Vagina (tissue), 2 donors: ENCODE results near the gene PPP4C. TPM values are rescaled to one million over a fixed set of nuclear protein-coding genes. Genes with fewer than 3 reads are reported as not detected.

ENCODE experiments used
- DNase-seq, 2 donors: peaks; one replicate each; pipeline ENCODE4 v3.0.0-alpha.2; 2017; ENCODE audit errors: extremely low spot score in 2 of 2
- H3K27ac ChIP-seq: fragments of 200-600 bp; sonication (generic); one replicate; pipeline ENCODE4 v1.5.1; 2019
- H3K27me3 ChIP-seq: fragments of 200-600 bp; sonication (generic); one replicate; pipeline ENCODE4 v1.5.1; 2019
- H3K36me3 ChIP-seq, 2 donors: fragments of 200-600 bp; sonication (generic); one replicate each; pipeline ENCODE4 v1.5.1; 2017 to 2019
- H3K4me1 ChIP-seq: fragments of 200-600 bp; sonication (generic); one replicate; pipeline ENCODE4 v1.5.1; 2019
- H3K4me3 ChIP-seq, 2 donors: fragments of 200-600 bp; sonication (generic); 1 replicate in 1 of 2; 2 replicates in 1 of 2; pipeline ENCODE4 v1.5.1; 2016 to 2019
- H3K9me3 ChIP-seq: fragments of 200-600 bp; sonication (generic); one replicate; pipeline ENCODE4 v1.5.1; 2019
- POLR2A ChIP-seq, 2 donors: fragments of 450-650 bp; IDR thresholded peaks; one replicate each; pipeline ENCODE4 v1.6.1; 2017; ENCODE audit warnings: antibody characterized with exemption in 2 of 2, mild to moderate bottlenecking in 2 of 2, moderate library complexity in 2 of 2
- POLR2AphosphoS5 ChIP-seq, 2 donors: sonication (generic); formaldehyde crosslinking; IDR thresholded peaks; one replicate each; pipeline ENCODE4 v1.9.0; 2017; ENCODE audit warnings: antibody characterized with exemption in 2 of 2, mild to moderate bottlenecking in 2 of 2, low read depth in 1 of 2; ENCODE audit not compliant: insufficient read depth in 1 of 2
- intact Hi-C: fragments of 100-400 bp; cut with DNase I; formaldehyde crosslinking; loops from one replicate; pipeline ENCODE4 v1.15.1; 2023
- total RNA-seq: library from RNA; depleted of rRNA; stranded (reverse); fragments of >200 nt; gene quantifications from one replicate; pipeline ENCODE4 v1.2.3, GENCODE V29; 2016
- TF ChIP-seq, protein P1 (sequence below), 3 experiments: fragments of 450-650 bp in 2 of 3; fragments of 200-600 bp in 1 of 3; sonication (generic) in 1 of 3; IDR thresholded peaks; one replicate each; pipeline ENCODE4 v1.5.1; 2017 to 2019; ENCODE audit warnings: antibody characterized with exemption in 3 of 3, mild to moderate bottlenecking in 2 of 3, moderate library complexity in 2 of 3

The PPP4C gene
- total RNA-seq, 1 donor from 2014 or later = 60.4 TPM

DNA sequence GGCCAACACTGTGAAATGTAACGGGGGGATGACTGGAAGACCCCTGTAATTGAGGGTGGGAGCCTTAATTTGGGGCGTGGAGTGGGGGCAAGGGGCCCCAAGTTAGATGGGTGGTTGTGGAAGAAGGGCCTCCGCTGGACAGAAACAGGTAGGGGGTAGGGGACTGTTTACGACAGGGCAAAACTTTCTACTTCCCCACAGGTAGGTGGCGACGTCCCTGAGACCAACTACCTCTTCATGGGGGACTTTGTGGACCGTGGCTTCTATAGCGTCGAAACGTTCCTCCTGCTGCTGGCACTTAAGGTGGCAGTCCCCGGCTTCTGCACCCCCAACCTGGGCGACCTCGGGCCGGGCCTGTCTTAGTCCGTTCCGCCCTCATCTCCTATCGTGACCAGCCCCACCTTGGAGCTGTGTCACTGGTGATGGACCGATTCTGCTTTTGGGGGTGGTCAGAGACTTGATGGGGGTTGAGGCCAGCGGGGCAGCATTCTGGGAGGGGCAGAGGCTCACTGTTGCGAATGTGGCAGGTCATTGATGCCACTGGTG is 6.8 kb downstream of the PPP4C start:
- Histone ChIP-seq H3K9me3 (no peaks in the 10 kb centered on the region), H3K4me3 (no peak overlapping the region), H3K27ac (no peak overlapping the region), H3K36me3 (peaks cover 3 to 57% of the 10 kb centered on the region in 2 donors), H3K27me3 (no peaks in the 10 kb centered on the region), H3K4me1 (peaks cover 14% of the 10 kb centered on the region)
- intact Hi-C loops = no loop called here
- TF ChIP-seq POLR2A (IDR thresholded peaks at IDR 0.05) (no peak), POLR2AphosphoS5 (IDR thresholded peaks at IDR 0.05; ENCODE audit: insufficient read depth in 1 of 2, low read depth in 1 of 2) (no peak)
- TF ChIP-seq, protein P1, sequence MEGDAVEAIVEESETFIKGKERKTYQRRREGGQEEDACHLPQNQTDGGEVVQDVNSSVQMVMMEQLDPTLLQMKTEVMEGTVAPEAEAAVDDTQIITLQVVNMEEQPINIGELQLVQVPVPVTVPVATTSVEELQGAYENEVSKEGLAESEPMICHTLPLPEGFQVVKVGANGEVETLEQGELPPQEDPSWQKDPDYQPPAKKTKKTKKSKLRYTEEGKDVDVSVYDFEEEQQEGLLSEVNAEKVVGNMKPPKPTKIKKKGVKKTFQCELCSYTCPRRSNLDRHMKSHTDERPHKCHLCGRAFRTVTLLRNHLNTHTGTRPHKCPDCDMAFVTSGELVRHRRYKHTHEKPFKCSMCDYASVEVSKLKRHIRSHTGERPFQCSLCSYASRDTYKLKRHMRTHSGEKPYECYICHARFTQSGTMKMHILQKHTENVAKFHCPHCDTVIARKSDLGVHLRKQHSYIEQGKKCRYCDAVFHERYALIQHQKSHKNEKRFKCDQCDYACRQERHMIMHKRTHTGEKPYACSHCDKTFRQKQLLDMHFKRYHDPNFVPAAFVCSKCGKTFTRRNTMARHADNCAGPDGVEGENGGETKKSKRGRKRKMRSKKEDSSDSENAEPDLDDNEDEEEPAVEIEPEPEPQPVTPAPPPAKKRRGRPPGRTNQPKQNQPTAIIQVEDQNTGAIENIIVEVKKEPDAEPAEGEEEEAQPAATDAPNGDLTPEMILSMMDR (IDR thresholded peaks at IDR 0.05) = no peak
- no peak for DNase-seq

DNA sequence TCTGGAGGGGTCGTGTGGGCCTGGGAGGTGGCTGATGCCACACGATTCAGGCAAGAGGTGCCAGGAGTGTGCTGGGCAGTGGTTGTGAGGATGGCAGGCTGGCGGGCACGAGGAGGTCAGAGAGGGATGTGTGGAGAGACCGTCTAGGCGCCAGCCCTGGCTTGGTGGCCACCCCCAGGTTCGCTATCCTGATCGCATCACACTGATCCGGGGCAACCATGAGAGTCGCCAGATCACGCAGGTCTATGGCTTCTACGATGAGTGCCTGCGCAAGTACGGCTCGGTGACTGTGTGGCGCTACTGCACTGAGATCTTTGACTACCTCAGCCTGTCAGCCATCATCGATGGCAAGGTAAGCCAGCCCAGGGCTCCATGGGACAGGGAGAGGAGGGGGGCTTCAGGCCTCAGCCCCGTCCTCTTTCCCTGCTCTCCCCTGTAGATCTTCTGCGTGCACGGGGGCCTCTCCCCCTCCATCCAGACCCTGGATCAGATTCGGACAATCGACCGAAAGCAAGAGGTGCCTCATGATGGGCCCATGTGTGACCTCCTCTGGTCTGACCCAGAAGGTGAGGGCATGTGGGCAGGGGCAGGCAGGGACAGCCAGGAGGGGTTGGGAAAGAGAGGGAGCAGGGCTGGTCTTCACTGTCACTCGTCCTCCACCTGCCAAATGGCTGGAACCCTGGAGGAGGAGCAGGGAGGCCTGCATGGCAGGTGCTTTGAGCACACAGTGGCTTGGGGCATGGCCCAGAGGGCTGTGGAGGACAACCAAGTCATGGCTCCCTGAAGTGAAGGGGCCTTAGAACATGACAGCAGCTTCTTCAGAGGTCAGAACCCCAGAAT is 7.6 kb downstream of the PPP4C start:
- intact Hi-C loops = no loop called here
- DNase-seq = no peak
- H3K36me3 ChIP-seq = peaks cover 3 to 53% of the 10 kb centered on the region in 2 donors

DNA sequence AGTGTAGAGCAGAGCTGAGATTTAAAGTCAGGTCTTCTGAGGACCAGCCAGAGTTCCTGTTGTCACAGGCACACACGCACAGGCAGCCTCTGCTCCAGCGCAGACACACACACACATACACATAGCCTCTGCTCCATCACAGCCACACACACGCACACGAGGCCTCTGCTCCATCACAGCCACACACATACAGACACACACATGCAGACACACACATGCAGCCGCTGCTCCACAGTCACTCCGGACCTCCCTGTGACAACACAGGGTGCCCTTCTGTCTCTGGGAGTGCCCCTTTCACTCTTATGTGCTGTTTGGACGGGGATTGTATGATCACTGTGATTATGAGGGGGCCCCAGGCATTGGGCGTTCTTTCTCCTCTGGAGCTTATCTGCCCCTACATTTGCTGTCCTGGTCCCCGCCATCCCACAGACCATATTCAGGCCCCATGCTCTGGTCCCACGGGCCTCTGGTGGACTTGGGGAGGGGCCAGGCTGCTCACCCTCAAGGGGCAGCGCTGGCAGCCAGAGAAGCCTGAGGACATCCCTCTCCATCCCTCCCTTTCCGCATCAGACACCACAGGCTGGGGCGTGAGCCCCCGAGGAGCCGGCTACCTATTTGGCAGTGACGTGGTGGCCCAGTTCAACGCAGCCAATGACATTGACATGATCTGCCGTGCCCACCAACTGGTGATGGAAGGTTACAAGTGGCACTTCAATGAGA is 8.5 kb downstream of the PPP4C start:
- Histone ChIP-seq H3K27me3 (no peaks in the 10 kb centered on the region), H3K36me3 (peaks cover 3 to 48% of the 10 kb centered on the region in 2 donors), H3K27ac (no peak overlapping the region), H3K4me3 (no peak overlapping the region), H3K4me1 (no peaks in the 10 kb centered on the region), H3K9me3 (no peaks in the 10 kb centered on the region)
- no peak for DNase-seq
- intact Hi-C loops = no loop called here
- TF ChIP-seq, protein P1 (IDR thresholded peaks at IDR 0.05) = no peak
- TF ChIP-seq POLR2AphosphoS5 (IDR thresholded peaks at IDR 0.05; ENCODE audit: insufficient read depth in 1 of 2, low read depth in 1 of 2) (no peak), POLR2A (IDR thresholded peaks at IDR 0.05) (no peak)

More for the DNA sequence above, 7.6 kb downstream of the PPP4C start:
- H3K9me3 ChIP-seq = no peaks in the 10 kb centered on the region
- no peak overlapping the region for H3K4me3 ChIP-seq
- no peak for TF ChIP-seq POLR2A (IDR thresholded peaks at IDR 0.05)
- TF ChIP-seq POLR2AphosphoS5 (IDR thresholded peaks at IDR 0.05; ENCODE audit: insufficient read depth in 1 of 2, low read depth in 1 of 2) = no peak
- TF ChIP-seq, protein P1 (IDR thresholded peaks at IDR 0.05) = no peak
- no peak overlapping the region for H3K27ac ChIP-seq
- H3K27me3 ChIP-seq = no peaks in the 10 kb centered on the region
- peaks cover 6% of the 10 kb centered on the region for H3K4me1 ChIP-seq

DNA sequence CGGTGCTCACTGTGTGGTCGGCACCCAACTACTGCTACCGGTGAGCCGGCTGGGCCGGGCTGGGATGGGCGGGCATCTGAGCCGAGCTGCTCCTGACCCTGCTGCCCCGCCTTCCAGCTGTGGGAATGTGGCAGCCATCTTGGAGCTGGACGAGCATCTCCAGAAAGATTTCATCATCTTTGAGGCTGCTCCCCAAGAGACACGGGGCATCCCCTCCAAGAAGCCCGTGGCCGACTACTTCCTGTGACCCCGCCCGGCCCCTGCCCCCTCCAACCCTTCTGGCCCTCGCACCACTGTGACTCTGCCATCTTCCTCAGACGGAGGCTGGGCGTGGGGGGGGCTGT is 9.0 kb downstream of the PPP4C start:
- H3K27me3 ChIP-seq = no peaks in the 10 kb centered on the region
- H3K4me3 ChIP-seq = no peak overlapping the region
- H3K4me1 ChIP-seq = no peaks in the 10 kb centered on the region
- H3K36me3 ChIP-seq = peaks cover 3 to 48% of the 10 kb centered on the region in 2 donors
- DNase-seq = no peak
- intact Hi-C loops = no loop called here
- H3K27ac ChIP-seq = no peak overlapping the region
- TF ChIP-seq, protein P1 (IDR thresholded peaks at IDR 0.05) = no peak
- no peak for TF ChIP-seq POLR2A (IDR thresholded peaks at IDR 0.05)
- TF ChIP-seq POLR2AphosphoS5 (IDR thresholded peaks at IDR 0.05; ENCODE audit: insufficient read depth in 1 of 2, low read depth in 1 of 2) = no peak
- no peaks in the 10 kb centered on the region for H3K9me3 ChIP-seq
